Fibroblast of lung (primary cell): Measurements from ENCODE around the gene MAL. TPM values are rescaled to one million over a fixed set of nuclear protein-coding genes. Genes with fewer than 3 reads are reported as not detected.
A peak's percentile ranks its signal among the peaks of the same experiment; 100 is the strongest.

Source experiments
- DNase-seq, 2 donors: peaks; one replicate each; pipeline versions ENCODE4 v3.0.0 to v3.0.0-alpha.2; 2010; ENCODE audit warnings: low read depth in 2 of 2
- H2AFZ ChIP-seq: 2 replicates; pipeline ENCODE4 v1.5.1; 2012; ENCODE audit warnings: low read length, control low read depth, inconsistent platforms
- H3K27ac ChIP-seq: 2 replicates; pipeline ENCODE4 v1.5.1; 2011; ENCODE audit warnings: low read length, control low read depth; ENCODE audit not compliant: insufficient read depth
- H3K27me3 ChIP-seq: 2 replicates; pipeline ENCODE4 v1.5.1; 2011; ENCODE audit warnings: mild to moderate bottlenecking, low read length; ENCODE audit not compliant: control insufficient read depth, insufficient read depth
- H3K36me3 ChIP-seq: 2 replicates; pipeline ENCODE4 v1.5.1; 2011; ENCODE audit warnings: low read length; ENCODE audit not compliant: control insufficient read depth, insufficient read depth
- H3K4me1 ChIP-seq: 2 replicates; pipeline ENCODE4 v1.5.1; 2011; ENCODE audit warnings: low read length; ENCODE audit not compliant: control insufficient read depth, insufficient read depth; ENCODE audit errors: extremely low read depth
- H3K4me2 ChIP-seq: 2 replicates; pipeline ENCODE4 v1.5.1; 2011; ENCODE audit warnings: low read length, control low read depth; ENCODE audit not compliant: insufficient read depth; ENCODE audit errors: extremely low read depth
- H3K4me3 ChIP-seq, 4 experiments: fragments of 200-600 bp in 1 of 4; sonication (generic) in 1 of 4; replicated peaks in 1 of 4; 2 replicates each; pipeline ENCODE4 v1.5.1; 2011 to 2016; ENCODE audit warnings: low read length in 4 of 4, low read depth in 3 of 4, mild to moderate bottlenecking in 3 of 4, control low read depth in 2 of 4, inconsistent platforms in 1 of 4, mixed read lengths in 1 of 4; ENCODE audit not compliant: insufficient read depth in 1 of 4; ENCODE audit errors: control extremely low read depth in 1 of 4
- H3K79me2 ChIP-seq: 2 replicates; pipeline ENCODE4 v1.5.1; 2012; ENCODE audit warnings: mild to moderate bottlenecking, low read length, inconsistent platforms; ENCODE audit not compliant: control insufficient read depth, insufficient read depth
- H3K9ac ChIP-seq: 2 replicates; pipeline ENCODE4 v1.5.1; 2011; ENCODE audit warnings: mild to moderate bottlenecking, low read length, control low read depth; ENCODE audit not compliant: insufficient read depth
- H3K9me3 ChIP-seq: 2 replicates; pipeline ENCODE4 v1.5.1; 2012; ENCODE audit warnings: low read depth, low read length; ENCODE audit not compliant: control insufficient read depth, insufficient read depth
- H4K20me1 ChIP-seq: 2 replicates; pipeline ENCODE4 v1.5.1; 2011; ENCODE audit warnings: low read length; ENCODE audit not compliant: control insufficient read depth, insufficient read depth; ENCODE audit errors: extremely low read depth
- EZH2 ChIP-seq: IDR thresholded peaks from 2 replicates; pipeline ENCODE4 v1.5.1; 2012; ENCODE audit warnings: low read length, control low read depth, mild to moderate bottlenecking; ENCODE audit errors: missing control alignments
- polyA plus RNA-seq, 2 donors: library from polyadenylated mRNA; depleted of rRNA in 1 of 2; stranded (reverse) in 1 of 2; unstranded in 1 of 2; fragments of >200 nt; gene quantifications; 2 replicates each; pipeline ENCODE4 v1.2.1, GENCODE V29; 2011 to 2012; ENCODE audit warnings: missing spikeins in 1 of 2
- total RNA-seq: library from RNA; depleted of rRNA; stranded (reverse); fragments of >200 nt; gene quantifications from 2 replicates; pipeline ENCODE4 v1.2.1, GENCODE V29; 2014
- TF ChIP-seq, protein P1 (sequence below), 2 donors: IDR thresholded peaks in 1 of 2; conservative IDR thresholded peaks in 1 of 2; 1 replicate in 1 of 2; 2 replicates in 1 of 2; pipeline ENCODE4 v1.5.1; 2011 to 2012; ENCODE audit warnings: low read length in 2 of 2, control low read depth in 1 of 2, inconsistent platforms in 1 of 2, low read depth in 1 of 2, mild to moderate bottlenecking in 1 of 2

MAL gene
- total and polyA plus RNA-seq, 2 donors (not counting 1 experiment from before 2014, with no cell fraction given) = not detected

DNA sequence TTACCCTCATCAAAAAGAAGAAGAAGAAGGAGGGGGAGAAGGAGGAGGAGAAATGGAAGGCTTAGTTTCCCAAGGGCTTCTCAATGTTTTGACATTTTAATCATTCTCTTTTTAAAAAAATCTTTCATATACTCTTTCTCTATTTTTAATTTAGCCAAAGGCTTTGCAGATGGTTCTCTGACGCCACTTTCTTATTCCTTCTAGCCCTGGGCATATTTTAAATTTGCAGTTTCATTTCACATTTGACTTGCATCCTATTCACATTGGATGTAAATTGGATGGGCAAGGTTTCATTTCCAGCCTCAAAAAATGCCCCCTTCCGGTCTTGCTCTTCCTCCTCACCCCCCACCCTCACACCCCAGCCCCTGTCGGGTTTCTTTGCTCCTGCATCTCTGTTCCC is 29.8 kb downstream of the MAL start:
- Histone ChIP-seq H3K9me3 (no peaks in the 10 kb centered on the region), H3K27me3 (no peaks in the 10 kb centered on the region), H3K4me1 (no peaks in the 10 kb centered on the region), H2AFZ (no peak overlapping the region), H3K9ac (no peak overlapping the region), H3K4me3 (no peak overlapping the region), H3K36me3 (no peaks in the 10 kb centered on the region), H4K20me1 (no peaks in the 10 kb centered on the region), H3K4me2 (no peak overlapping the region), H3K27ac (no peak overlapping the region), H3K79me2 (no peaks in the 10 kb centered on the region)
- TF ChIP-seq EZH2 = no peak
- TF ChIP-seq, protein P1, sequence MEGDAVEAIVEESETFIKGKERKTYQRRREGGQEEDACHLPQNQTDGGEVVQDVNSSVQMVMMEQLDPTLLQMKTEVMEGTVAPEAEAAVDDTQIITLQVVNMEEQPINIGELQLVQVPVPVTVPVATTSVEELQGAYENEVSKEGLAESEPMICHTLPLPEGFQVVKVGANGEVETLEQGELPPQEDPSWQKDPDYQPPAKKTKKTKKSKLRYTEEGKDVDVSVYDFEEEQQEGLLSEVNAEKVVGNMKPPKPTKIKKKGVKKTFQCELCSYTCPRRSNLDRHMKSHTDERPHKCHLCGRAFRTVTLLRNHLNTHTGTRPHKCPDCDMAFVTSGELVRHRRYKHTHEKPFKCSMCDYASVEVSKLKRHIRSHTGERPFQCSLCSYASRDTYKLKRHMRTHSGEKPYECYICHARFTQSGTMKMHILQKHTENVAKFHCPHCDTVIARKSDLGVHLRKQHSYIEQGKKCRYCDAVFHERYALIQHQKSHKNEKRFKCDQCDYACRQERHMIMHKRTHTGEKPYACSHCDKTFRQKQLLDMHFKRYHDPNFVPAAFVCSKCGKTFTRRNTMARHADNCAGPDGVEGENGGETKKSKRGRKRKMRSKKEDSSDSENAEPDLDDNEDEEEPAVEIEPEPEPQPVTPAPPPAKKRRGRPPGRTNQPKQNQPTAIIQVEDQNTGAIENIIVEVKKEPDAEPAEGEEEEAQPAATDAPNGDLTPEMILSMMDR (conservative IDR thresholded peaks at IDR 0.05 in 1 of 2, IDR thresholded peaks at IDR 0.05 in 1 of 2; ENCODE audit: low read depth in 1 of 2, low read length in 2 of 2) = no peak
- no peak for DNase-seq

DNA sequence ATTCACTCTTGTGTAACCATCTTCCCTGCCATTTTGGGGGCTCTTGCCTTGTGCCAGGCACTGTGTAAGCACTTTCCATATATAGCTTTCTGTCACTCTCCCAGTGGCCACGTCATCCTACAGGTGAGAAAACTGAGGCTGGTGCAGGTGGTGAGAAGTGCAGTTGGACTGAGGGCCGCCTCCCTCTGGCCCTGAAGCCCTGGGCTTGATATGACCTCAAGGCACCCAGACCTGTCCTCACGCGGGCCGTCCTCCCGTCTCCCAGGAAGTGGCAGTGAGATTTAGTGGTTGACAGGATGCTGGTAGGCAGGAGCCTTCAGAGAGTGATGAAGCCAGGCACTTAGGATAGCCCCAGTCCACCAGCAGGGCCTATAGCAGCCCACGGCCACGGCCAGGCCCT is 30.5 kb downstream of the MAL start:
- no peaks in the 10 kb centered on the region for H3K4me1 ChIP-seq
- no peaks in the 10 kb centered on the region for H4K20me1 ChIP-seq
- H3K4me3 ChIP-seq = no peak overlapping the region
- H3K27me3 ChIP-seq = no peaks in the 10 kb centered on the region
- H3K36me3 ChIP-seq = no peaks in the 10 kb centered on the region
- H3K9ac ChIP-seq = no peak overlapping the region
- no peak overlapping the region for H2AFZ ChIP-seq
- DNase-seq = no peak
- H3K79me2 ChIP-seq = no peaks in the 10 kb centered on the region
- H3K9me3 ChIP-seq = no peaks in the 10 kb centered on the region
- TF ChIP-seq, protein P1 (conservative IDR thresholded peaks at IDR 0.05 in 1 of 2, IDR thresholded peaks at IDR 0.05 in 1 of 2; ENCODE audit: low read depth in 1 of 2, low read length in 2 of 2) = no peak
- TF ChIP-seq EZH2 = no peak
- no peak overlapping the region for H3K4me2 ChIP-seq
- H3K27ac ChIP-seq = no peak overlapping the region

- no peaks in the 10 kb centered on the region for H3K27me3 ChIP-seq
- DNase-seq = peak in 1 of 2 donors; percentile 13
Observed at GRCh38 chr2:95056461-95057459, 31.3 kb downstream of the MAL start.

More at GRCh38 chr2:95056461-95057459, 31.3 kb downstream of the MAL start:
- Histone ChIP-seq H2AFZ (no peak overlapping the region), H3K4me1 (no peaks in the 10 kb centered on the region), H3K79me2 (no peaks in the 10 kb centered on the region), H3K4me3 (no peak overlapping the region), H3K36me3 (no peaks in the 10 kb centered on the region), H3K27ac (no peak overlapping the region), H4K20me1 (no peaks in the 10 kb centered on the region), H3K4me2 (no peak overlapping the region), H3K9me3 (no peaks in the 10 kb centered on the region), H3K9ac (no peak overlapping the region)
- TF ChIP-seq, protein P1 (conservative IDR thresholded peaks at IDR 0.05 in 1 of 2, IDR thresholded peaks at IDR 0.05 in 1 of 2; ENCODE audit: low read depth in 1 of 2, low read length in 2 of 2) = no peak
- TF ChIP-seq EZH2 = no peak
